ENCODE measurements around the gene RESP18. TPM values are rescaled to one million over a fixed set of nuclear protein-coding genes. Genes with fewer than 3 reads are reported as not detected.
"Not testable (repeated sequence)": the region's sequence is repeated elsewhere in the genome, so short reads cannot be mapped to it uniquely, and the experiment has no call there.

The RESP18 gene
- total RNA-seq, 2 donors from 2014 or later, result not detected

DNA sequence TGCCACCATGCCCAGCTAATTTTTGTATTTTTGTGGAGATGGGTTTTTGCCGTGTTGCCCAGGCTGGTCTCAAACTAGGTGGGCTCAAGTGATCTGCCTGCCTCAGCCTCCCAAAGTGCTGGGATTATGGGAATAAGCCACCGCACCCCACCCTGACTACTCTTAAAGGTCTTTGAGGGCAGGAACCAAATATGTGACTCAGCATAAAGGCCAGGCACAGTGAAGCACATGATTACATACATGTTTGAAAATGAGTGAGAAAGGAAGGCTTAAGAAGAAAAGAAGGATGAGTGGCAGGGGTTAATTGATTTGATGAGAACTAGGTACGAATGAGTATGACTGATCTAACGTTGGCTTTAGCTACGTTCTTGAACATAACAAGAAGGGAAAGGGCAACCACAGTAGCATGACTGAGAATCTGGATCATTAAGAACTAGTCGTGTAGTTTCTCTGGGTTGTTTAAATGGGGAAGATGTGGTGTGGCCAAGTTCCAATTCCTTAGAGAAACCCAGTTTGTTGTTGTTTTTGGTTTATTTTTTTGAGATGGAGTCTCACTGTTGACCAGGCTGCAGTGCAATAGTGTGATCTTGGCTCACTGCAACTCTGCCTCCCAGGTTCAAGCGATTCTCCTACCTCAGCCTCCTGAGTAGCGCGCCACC is 6.8 kb downstream of the RESP18 start:
- Histone ChIP-seq H3K36me3 (no peaks in the 10 kb centered on the region), H3K4me3 (no peak overlapping the region), H3K4me1 (replicated peaks) (no peaks in the 10 kb centered on the region), H3K9me3 (no peaks in the 10 kb centered on the region), H3K27me3 (replicated peaks; ENCODE audit: insufficient read depth) (no peaks in the 10 kb centered on the region), H3K27ac (no peak overlapping the region)
- no peak for DNase-seq (ENCODE audit: low spot score)
- WGBS, result 69% methylated on average over 9 of the region's 9 CpGs
- intact Hi-C loops (cut with DNase I), result no loop called here
- no peak for TF ChIP-seq POLR2A (IDR thresholded peaks at IDR 0.05)
- TF ChIP-seq, protein P1, sequence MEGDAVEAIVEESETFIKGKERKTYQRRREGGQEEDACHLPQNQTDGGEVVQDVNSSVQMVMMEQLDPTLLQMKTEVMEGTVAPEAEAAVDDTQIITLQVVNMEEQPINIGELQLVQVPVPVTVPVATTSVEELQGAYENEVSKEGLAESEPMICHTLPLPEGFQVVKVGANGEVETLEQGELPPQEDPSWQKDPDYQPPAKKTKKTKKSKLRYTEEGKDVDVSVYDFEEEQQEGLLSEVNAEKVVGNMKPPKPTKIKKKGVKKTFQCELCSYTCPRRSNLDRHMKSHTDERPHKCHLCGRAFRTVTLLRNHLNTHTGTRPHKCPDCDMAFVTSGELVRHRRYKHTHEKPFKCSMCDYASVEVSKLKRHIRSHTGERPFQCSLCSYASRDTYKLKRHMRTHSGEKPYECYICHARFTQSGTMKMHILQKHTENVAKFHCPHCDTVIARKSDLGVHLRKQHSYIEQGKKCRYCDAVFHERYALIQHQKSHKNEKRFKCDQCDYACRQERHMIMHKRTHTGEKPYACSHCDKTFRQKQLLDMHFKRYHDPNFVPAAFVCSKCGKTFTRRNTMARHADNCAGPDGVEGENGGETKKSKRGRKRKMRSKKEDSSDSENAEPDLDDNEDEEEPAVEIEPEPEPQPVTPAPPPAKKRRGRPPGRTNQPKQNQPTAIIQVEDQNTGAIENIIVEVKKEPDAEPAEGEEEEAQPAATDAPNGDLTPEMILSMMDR (IDR thresholded peaks at IDR 0.05), result no peak
- no peak for TF ChIP-seq POLR2AphosphoS5 (IDR thresholded peaks at IDR 0.05)

DNA sequence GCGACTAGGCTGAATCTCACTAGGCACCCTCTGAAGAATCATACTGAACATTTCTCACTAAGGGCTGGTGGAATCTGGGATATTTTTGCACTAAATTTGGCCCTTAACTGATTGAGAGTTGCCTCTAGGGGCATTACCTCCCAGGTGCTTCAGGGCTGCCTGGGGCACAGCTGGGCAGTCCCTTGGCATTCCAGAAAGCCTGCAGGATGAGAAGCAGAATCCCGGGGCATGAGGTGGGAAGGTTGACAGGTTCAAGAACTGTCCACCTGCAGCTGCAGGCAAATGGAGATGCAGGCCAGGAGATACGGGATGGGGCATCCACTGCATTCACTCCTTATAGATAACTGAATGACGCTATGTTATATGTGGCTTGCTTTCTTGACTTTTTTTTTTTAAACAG is 7.4 kb downstream of the RESP18 start:
- no peak overlapping the region for H3K4me3 ChIP-seq
- H3K4me1 ChIP-seq (replicated peaks), result no peaks in the 10 kb centered on the region
- DNase-seq (ENCODE audit: low spot score), result no peak
- intact Hi-C loops (cut with DNase I), result no loop called here
- TF ChIP-seq, protein P1 (IDR thresholded peaks at IDR 0.05), result no peak
- no peak for TF ChIP-seq POLR2AphosphoS5 (IDR thresholded peaks at IDR 0.05)
- no peak for TF ChIP-seq POLR2A (IDR thresholded peaks at IDR 0.05)
- no peaks in the 10 kb centered on the region for H3K9me3 ChIP-seq
- H3K27me3 ChIP-seq (replicated peaks; ENCODE audit: insufficient read depth), result no peaks in the 10 kb centered on the region
- no peaks in the 10 kb centered on the region for H3K36me3 ChIP-seq
- 83% methylated on average over 4 of the region's 4 CpGs for WGBS
- no peak overlapping the region for H3K27ac ChIP-seq

DNA sequence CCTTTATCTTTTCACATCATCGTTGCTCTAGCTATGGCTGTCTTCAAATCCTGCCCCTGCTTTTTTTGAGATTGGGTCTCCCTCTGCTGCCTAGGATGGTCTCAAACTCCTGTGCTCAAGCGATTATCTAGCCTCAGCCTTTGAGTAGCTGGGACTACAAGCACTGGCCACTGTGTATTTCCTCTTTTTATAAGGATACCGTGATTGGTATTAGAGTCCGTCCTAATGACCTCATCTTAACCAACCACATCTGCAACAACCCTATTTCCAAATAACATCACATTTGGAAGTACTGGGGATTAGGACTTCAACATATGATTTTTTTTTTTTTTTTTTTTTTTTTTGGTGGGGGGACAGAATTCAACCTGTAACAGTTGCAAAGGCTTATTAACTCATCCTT is 9.1 kb downstream of the RESP18 start:
- H3K27me3 ChIP-seq (replicated peaks; ENCODE audit: insufficient read depth), result no peaks in the 10 kb centered on the region
- H3K4me1 ChIP-seq (replicated peaks), result no peaks in the 10 kb centered on the region
- H3K4me3 ChIP-seq, result no peak overlapping the region
- no peaks in the 10 kb centered on the region for H3K36me3 ChIP-seq
- no peak for DNase-seq (ENCODE audit: low spot score)
- WGBS, result 69% methylated on average over 4 of the region's 4 CpGs
- no peak overlapping the region for H3K27ac ChIP-seq
- TF ChIP-seq, protein P1 (IDR thresholded peaks at IDR 0.05), result no peak
- TF ChIP-seq POLR2AphosphoS5 (IDR thresholded peaks at IDR 0.05) (no peak), POLR2A (IDR thresholded peaks at IDR 0.05) (no peak)
- intact Hi-C loops (cut with DNase I), result no loop called here
- H3K9me3 ChIP-seq, result no peaks in the 10 kb centered on the region

DNA sequence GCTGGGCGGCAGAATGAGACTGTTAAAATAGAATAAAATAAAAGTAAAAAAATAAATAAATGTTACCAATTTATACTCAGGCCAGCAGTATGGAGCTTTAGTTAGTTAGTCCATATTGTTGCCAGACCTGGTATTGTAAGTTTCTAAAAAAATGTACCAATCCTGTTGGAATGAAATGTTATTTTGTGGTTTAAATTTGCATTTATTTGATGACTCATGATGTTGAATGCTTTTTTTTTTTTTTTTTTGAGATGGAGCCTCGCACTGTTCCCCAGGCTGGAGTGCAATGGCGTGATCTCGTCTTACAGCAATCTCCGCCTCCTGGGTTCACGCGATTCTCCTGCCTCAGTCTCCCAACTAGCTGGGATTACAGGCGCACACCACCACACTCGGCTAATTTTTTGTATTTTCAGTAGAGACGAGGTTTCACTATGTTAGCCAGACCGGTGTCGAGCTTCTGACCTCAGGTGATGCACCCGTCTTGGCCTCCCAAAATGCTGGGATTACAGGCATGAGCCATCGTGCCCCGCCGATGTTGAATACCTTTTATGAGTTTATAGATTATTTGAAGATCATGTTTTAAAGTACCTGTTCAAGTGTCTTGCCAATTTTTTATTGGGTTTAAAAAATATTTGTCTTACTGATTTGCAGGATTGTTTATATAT is 17.6 kb downstream of the RESP18 start:
- Histone ChIP-seq H3K9me3 (no peaks in the 10 kb centered on the region), H3K27me3 (replicated peaks; ENCODE audit: insufficient read depth) (peaks cover 1% of the 10 kb centered on the region), H3K4me1 (replicated peaks) (no peaks in the 10 kb centered on the region), H3K27ac (no peak overlapping the region), H3K36me3 (no peaks in the 10 kb centered on the region), H3K4me3 (no peak overlapping the region)
- TF ChIP-seq POLR2AphosphoS5 (IDR thresholded peaks at IDR 0.05), result no peak
- TF ChIP-seq, protein P1 (IDR thresholded peaks at IDR 0.05), result no peak
- no peak for TF ChIP-seq POLR2A (IDR thresholded peaks at IDR 0.05)
- WGBS, result 86% methylated on average over 16 of the region's 16 CpGs
- no peak for DNase-seq (ENCODE audit: low spot score)
- intact Hi-C loops (cut with DNase I), result no loop called here

DNA sequence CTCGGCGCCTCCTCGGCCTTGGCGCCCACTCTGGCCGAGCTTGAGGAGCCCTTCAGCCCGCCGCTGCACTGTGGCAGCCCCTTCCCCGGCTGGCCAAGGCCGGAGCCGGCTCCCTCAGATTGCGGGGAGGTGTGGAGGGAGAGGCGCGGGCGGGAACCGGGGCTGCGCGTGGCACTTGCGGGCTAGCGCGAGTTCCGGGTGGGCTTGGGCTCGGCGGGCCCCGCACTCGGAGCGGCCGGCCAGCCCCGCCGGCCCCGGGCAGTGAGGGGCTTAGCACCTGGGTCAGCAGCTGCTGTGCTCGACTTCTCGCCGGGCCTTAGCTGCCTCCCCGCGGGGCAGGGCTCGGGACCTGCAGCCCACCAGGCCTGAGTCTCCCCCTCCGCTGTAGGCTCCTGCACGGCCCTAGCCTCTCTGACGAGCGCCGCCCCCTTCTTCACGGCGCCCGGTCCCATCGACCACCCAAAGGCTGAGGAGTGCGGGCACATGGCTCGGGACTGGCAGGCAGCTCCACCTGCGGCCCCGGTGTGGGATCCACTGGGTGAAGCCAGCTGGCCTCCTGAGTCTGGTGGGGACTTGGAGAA is 19.8 kb downstream of the RESP18 start:
- intact Hi-C loops (cut with DNase I); DNase-seq (ENCODE audit: low spot score); H3K36me3 ChIP-seq; H3K4me3 ChIP-seq; H3K27me3 ChIP-seq (replicated peaks; ENCODE audit: insufficient read depth); H3K9me3 ChIP-seq; H3K4me1 ChIP-seq (replicated peaks); H3K27ac ChIP-seq: not testable (repeated sequence)
- WGBS, result 87% methylated on average over 49 of the region's 49 CpGs
